SK-N-SH treated with all-trans-retinoic acid at 6 μM for 48 hours (cell line): ENCODE results near the gene TRIM17.

Experiments
- ATAC-seq: fragments of 200-7000 bp; cut with Tn5 transposase; 3 replicates; pipeline ENCODE4 v1.9.1; 2020; ENCODE audit warnings: mild to moderate bottlenecking, moderate library complexity
- ARNTL ChIP-seq: fragments of 450-650 bp; formaldehyde crosslinking; IDR thresholded peaks from 2 replicates; pipeline ENCODE4 v1.5.0; 2020; ENCODE audit warnings: low read depth, mild to moderate bottlenecking, moderate library complexity, borderline replicate concordance
- BACH2 ChIP-seq: fragments of 250-450 bp; sonication (Bioruptor Pico); IDR thresholded peaks from 2 replicates; pipeline ENCODE4 v1.9.0; 2021; ENCODE audit warnings: mild to moderate bottlenecking, borderline replicate concordance
- CSDC2 ChIP-seq: fragments of 250-450 bp; sonication (Bioruptor Pico); IDR thresholded peaks from 2 replicates; pipeline ENCODE4 v1.5.0; 2020; ENCODE audit warnings: mild to moderate bottlenecking, moderate library complexity
- CSRNP3 ChIP-seq: fragments of 250-450 bp; sonication (Bioruptor Pico); IDR thresholded peaks from 2 replicates; pipeline ENCODE4 v1.5.1; 2021; ENCODE audit warnings: mild to moderate bottlenecking, moderate library complexity
- ESRRG ChIP-seq: fragments of 250-450 bp; sonication (Bioruptor Pico); IDR thresholded peaks from 2 replicates; pipeline ENCODE4 v1.6.1; 2021; ENCODE audit warnings: mild to moderate bottlenecking
- OSR1 ChIP-seq: fragments of 250-450 bp; sonication (Bioruptor Pico); IDR thresholded peaks from 2 replicates; pipeline ENCODE4 v1.8.0; 2022; ENCODE audit warnings: moderate library complexity, mild to moderate bottlenecking, inconsistent platforms
- RARB ChIP-seq: fragments of 250-450 bp; sonication (Bioruptor Pico); IDR thresholded peaks from 2 replicates; pipeline ENCODE4 v1.8.0; 2021; ENCODE audit warnings: mild to moderate bottlenecking, moderate library complexity
- SNAI2 ChIP-seq: fragments of 250-450 bp; sonication (Bioruptor Pico); IDR thresholded peaks from 2 replicates; pipeline ENCODE4 v1.5.0; 2020; ENCODE audit warnings: mild to moderate bottlenecking, moderate library complexity
- TCF4 ChIP-seq: fragments of 250-450 bp; sonication (Bioruptor Pico); IDR thresholded peaks from 2 replicates; pipeline ENCODE4 v1.8.0; 2021; ENCODE audit warnings: mild to moderate bottlenecking, moderate library complexity, borderline replicate concordance
- TOX ChIP-seq: fragments of 250-450 bp; sonication (Bioruptor Pico); IDR thresholded peaks from 2 replicates; pipeline ENCODE4 v1.8.0; 2021; ENCODE audit warnings: mild to moderate bottlenecking, moderate library complexity, borderline replicate concordance
- ZC3H10 ChIP-seq: fragments of 250-450 bp; sonication (Bioruptor Pico); IDR thresholded peaks from 2 replicates; pipeline ENCODE4 v1.5.1; 2021; ENCODE audit warnings: mild to moderate bottlenecking, moderate library complexity
- ZFP3 ChIP-seq: fragments of 250-450 bp; sonication (Bioruptor Pico); IDR thresholded peaks from 2 replicates; pipeline ENCODE4 v1.5.0; 2020; ENCODE audit warnings: mild to moderate bottlenecking, moderate library complexity
- ZFP30 ChIP-seq: fragments of 450-650 bp; formaldehyde crosslinking; IDR thresholded peaks from 2 replicates; pipeline ENCODE4 v1.5.0; 2022; ENCODE audit warnings: mild to moderate bottlenecking, moderate library complexity
- ZNF70 ChIP-seq: fragments of 450-650 bp; formaldehyde crosslinking; IDR thresholded peaks from 2 replicates; pipeline ENCODE4 v1.5.0; 2020; ENCODE audit warnings: mild to moderate bottlenecking, moderate library complexity
- ZNF8 ChIP-seq: fragments of 450-650 bp; formaldehyde crosslinking; IDR thresholded peaks from 2 replicates; pipeline ENCODE4 v1.5.0; 2020; ENCODE audit warnings: mild to moderate bottlenecking, moderate library complexity
- TF ChIP-seq, protein P1 (sequence below): fragments of 250-450 bp; sonication (Bioruptor Pico); IDR thresholded peaks from 2 replicates; pipeline ENCODE4 v1.8.0; 2020; ENCODE audit warnings: mild to moderate bottlenecking, moderate library complexity, borderline replicate concordance
- TF ChIP-seq, protein P2 (sequence below): fragments of 250-450 bp; sonication (Bioruptor Pico); IDR thresholded peaks from 2 replicates; pipeline ENCODE4 v1.8.0; 2021; ENCODE audit warnings: low read depth, mild to moderate bottlenecking, moderate library complexity, borderline replicate concordance
- TF ChIP-seq, protein P3 (sequence below): fragments of 250-450 bp; sonication (Bioruptor Pico); IDR thresholded peaks from 2 replicates; pipeline ENCODE4 v1.5.1; 2020; ENCODE audit warnings: low read depth, mild to moderate bottlenecking, moderate library complexity

Gene TRIM17

DNA sequence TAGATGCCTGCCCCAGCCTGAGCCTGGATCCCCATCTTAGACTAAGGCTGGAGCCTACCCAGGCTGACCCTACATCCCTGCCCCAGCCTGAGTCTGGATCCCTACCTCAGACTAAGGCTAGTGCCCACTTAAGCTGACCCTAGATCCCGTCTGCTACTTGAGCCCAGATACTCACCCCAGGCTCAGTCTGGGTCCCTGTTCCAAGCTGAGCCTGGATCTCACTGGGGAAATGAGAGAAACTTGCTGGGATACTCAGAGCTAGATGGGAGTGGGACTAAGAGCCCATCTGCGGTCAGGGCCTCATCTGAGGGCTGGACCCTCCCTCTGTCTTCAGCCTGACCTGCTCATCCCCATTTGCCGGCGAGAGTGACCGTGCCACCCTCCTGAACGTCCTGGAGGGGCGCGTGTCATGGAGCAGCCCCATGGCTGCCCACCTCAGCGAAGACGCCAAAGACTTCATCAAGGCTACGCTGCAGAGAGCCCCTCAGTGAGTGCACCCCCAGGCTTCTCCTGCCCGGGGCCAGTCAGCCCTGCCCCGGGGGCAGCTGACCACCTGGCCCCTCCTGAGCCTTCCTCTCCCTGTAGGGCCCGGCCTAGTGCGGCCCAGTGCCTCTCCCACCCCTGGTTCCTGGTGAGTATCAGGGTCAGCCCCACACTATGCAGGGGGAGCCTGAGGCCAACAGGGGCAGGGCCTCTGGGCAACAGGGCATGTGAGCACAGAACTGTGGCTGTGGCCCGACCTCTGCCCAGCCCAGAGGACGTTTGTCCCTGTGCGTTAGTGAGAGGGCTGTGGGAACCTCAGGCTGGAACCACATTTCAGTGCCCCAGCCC is 46.8 kb downstream of the TRIM17 start:
- ATAC-seq = no peak
- no peak for TF ChIP-seq ZFP3 (CRISPR knock-in tag)
- no peak for TF ChIP-seq CSDC2 (CRISPR knock-in tag)
- no peak for TF ChIP-seq SNAI2
- TF ChIP-seq ARNTL (CRISPR knock-in tag) = no peak
- no peak for TF ChIP-seq CSRNP3
- TF ChIP-seq ZC3H10 (CRISPR knock-in tag) = no peak
- TF ChIP-seq OSR1 (CRISPR knock-in tag) = no peak
- TF ChIP-seq, protein P1, sequence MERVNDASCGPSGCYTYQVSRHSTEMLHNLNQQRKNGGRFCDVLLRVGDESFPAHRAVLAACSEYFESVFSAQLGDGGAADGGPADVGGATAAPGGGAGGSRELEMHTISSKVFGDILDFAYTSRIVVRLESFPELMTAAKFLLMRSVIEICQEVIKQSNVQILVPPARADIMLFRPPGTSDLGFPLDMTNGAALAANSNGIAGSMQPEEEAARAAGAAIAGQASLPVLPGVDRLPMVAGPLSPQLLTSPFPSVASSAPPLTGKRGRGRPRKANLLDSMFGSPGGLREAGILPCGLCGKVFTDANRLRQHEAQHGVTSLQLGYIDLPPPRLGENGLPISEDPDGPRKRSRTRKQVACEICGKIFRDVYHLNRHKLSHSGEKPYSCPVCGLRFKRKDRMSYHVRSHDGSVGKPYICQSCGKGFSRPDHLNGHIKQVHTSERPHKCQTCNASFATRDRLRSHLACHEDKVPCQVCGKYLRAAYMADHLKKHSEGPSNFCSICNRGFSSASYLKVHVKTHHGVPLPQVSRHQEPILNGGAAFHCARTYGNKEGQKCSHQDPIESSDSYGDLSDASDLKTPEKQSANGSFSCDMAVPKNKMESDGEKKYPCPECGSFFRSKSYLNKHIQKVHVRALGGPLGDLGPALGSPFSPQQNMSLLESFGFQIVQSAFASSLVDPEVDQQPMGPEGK (CRISPR knock-in tag) = no peak
- no peak for TF ChIP-seq RARB (CRISPR knock-in tag)
- TF ChIP-seq TCF4 = no peak
- TF ChIP-seq TOX = no peak
- TF ChIP-seq, protein P2, sequence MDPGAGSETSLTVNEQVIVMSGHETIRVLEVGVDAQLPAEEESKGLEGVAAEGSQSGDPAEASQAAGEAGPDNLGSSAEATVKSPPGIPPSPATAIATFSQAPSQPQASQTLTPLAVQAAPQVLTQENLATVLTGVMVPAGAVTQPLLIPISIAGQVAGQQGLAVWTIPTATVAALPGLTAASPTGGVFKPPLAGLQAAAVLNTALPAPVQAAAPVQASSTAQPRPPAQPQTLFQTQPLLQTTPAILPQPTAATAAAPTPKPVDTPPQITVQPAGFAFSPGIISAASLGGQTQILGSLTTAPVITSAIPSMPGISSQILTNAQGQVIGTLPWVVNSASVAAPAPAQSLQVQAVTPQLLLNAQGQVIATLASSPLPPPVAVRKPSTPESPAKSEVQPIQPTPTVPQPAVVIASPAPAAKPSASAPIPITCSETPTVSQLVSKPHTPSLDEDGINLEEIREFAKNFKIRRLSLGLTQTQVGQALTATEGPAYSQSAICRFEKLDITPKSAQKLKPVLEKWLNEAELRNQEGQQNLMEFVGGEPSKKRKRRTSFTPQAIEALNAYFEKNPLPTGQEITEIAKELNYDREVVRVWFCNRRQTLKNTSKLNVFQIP (CRISPR knock-in tag) = no peak

DNA sequence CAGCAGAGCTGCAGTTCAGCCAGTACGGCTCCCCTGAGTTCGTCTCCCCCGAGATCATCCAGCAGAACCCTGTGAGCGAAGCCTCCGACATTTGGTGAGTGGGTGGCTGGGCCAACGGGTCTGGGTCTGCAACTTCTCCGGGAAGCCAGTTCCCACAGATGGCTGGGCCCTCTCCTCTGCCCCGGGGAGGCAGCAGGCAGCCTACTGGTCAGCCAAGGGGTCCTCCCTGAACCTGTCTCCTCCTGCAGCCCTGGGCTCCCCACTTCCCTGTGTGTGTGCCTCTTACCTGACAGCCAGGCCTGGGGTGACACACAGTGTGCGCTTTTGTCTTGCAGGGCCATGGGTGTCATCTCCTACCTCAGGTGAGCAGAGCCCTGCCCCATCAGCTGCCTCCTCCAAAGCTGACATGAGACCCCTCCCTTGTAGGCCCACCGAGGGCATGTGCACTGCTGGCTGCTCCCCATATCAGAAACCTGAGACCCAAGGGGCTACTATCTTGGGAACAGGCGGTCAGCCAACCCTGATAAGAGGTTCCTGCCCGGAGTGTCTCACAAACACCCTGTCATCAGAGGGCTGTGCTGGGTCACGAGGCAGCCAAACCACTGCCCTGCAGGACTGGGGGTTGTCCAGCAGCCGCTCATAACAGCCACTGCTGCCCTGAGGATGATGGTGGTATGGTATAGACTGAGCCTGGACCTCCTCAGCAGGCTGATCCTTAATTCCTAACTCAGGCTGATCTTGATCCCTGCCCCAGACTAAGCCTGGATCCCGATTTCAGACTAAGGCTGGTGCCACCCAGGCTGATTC is 47.7 kb downstream of the TRIM17 start:
- TF ChIP-seq SNAI2 (no peak), BACH2 (no peak), CSRNP3 (no peak)
- TF ChIP-seq, protein P3, sequence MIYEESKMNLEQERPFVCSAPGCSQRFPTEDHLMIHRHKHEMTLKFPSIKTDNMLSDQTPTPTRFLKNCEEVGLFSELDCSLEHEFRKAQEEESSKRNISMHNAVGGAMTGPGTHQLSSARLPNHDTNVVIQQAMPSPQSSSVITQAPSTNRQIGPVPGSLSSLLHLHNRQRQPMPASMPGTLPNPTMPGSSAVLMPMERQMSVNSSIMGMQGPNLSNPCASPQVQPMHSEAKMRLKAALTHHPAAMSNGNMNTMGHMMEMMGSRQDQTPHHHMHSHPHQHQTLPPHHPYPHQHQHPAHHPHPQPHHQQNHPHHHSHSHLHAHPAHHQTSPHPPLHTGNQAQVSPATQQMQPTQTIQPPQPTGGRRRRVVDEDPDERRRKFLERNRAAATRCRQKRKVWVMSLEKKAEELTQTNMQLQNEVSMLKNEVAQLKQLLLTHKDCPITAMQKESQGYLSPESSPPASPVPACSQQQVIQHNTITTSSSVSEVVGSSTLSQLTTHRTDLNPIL (CRISPR knock-in tag) = no peak
- no peak; the same call in 2 of the 3 replicates for ATAC-seq

DNA sequence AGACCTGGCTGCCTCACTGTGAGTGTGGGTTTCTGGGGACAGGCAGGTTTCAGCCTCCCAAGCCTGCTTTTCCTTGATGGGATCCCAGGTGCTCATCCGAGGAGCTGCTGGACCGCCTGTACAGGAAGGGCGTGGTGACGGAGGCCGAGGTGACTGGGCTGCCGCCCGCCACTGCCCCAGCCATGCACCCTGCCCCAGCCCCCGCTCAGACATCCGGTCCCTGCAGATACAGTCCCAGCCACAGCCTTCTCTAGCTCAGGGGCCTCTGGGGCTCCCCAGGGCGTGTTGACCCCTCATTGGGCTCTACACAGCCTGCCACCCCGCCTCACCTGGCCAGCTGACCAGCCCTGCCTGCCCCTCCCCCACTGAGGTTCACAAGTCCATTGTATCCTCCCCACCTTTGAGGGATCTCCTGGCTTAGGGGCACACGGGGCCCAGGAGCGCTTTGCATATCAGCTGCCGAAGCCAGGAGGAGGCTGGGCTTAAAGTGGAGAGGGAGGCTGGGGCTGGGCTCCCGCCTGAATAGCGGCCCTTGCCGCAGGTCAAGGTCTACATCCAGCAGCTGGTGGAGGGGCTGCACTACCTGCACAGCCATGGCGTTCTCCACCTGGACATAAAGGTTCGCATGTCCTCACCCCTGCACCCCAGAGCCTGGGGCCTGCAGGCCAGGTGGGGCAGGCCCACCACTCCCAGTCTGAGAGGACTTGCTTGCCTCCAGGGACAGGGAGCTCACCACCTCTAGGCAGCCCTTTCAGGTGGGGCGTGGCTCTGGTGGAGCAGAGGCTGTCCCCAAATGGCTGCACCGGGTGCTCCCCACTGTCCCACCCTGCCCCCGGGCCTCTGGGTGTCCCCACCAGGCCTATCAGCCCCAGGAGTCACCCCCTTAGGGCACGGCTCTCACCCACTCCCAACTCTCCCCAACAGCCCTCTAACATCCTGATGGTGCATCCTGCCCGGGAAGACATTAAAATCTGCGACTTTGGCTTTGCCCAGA is 48.6 kb downstream of the TRIM17 start:
- no peak for TF ChIP-seq ESRRG (CRISPR knock-in tag)
- no peak for TF ChIP-seq CSDC2 (CRISPR knock-in tag)
- no peak for TF ChIP-seq TOX
- TF ChIP-seq RARB (CRISPR knock-in tag) = no peak
- no peak for TF ChIP-seq ZNF8 (CRISPR knock-in tag)
- TF ChIP-seq ARNTL (CRISPR knock-in tag) = no peak
- TF ChIP-seq ZNF70 (CRISPR knock-in tag) = no peak
- no peak for TF ChIP-seq ZFP3 (CRISPR knock-in tag)
- no peak for TF ChIP-seq ZFP30 (CRISPR knock-in tag)
- ATAC-seq = no peak
